ENCODE data around the gene GPR157.

GPR157 gene

DNA sequence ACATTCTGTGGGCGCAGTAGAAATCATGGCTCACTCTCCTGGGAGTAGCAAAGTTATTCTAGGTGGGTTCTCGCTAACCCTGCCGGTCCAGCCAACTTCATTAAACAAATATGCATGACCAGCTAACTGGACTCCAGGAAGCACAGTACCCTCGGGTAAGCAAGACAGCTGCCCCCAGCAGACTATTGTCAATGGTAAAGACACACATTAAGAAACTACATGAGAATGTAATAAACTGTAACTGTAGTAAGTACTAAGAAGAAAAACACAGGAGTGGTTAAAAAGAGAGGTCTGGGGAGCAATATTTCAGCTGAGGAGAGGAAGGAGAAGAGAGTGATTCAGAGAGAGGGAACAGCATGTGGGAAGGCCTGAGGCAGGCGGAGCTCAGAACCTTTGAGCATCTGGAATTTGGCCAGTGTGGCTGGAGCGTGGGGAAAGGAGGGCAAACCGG, 66.9 kb downstream of the GPR157 start:
- Histone ChIP-seq H3K27ac (ENCODE audit: low read length) (no peak overlapping the region), H3K36me3 (ENCODE audit: insufficient read depth, low read length) (no peaks in the 10 kb centered on the region), H3K9ac (ENCODE audit: low read depth, low read length) (no peak overlapping the region), H3K9me3 (ENCODE audit: insufficient read depth, low read length, severe bottlenecking) (no peaks in the 10 kb centered on the region), H3K4me1 (ENCODE audit: insufficient read depth, low read length) (no peaks in the 10 kb centered on the region), H3K4me3 (ENCODE audit: low read depth in 1 of 2, low read length in 2 of 2) (no peak overlapping the region), H3K27me3 (ENCODE audit: insufficient read depth, low read length, poor library complexity) (no peaks in the 10 kb centered on the region), H4K20me1 (ENCODE audit: insufficient read depth, low read length) (no peaks in the 10 kb centered on the region), H2AFZ (ENCODE audit: low read depth, low read length) (no peak overlapping the region), H3K4me2 (ENCODE audit: insufficient read depth, low read length) (no peak overlapping the region), H3K79me2 (ENCODE audit: insufficient read depth, low read length) (no peaks in the 10 kb centered on the region)
- no peak for DNase-seq
- no peak for ATAC-seq (ENCODE audit: insufficient read depth, low read depth)
- no peak for TF ChIP-seq CTCF (IDR thresholded peaks at IDR 0.05; ENCODE audit: borderline replicate concordance, extremely low read depth, low read length, poor library complexity, severe bottlenecking)
- TF ChIP-seq EZH2 (IDR thresholded peaks at IDR 0.05; ENCODE audit: borderline replicate concordance, low read depth, low read length, severe bottlenecking): no peak

GRCh38 chr1:9061252-9061960, 67.5 kb downstream of the GPR157 start:
- Histone ChIP-seq H2AFZ (ENCODE audit: low read depth, low read length) (no peak overlapping the region), H3K79me2 (ENCODE audit: insufficient read depth, low read length) (no peaks in the 10 kb centered on the region), H3K4me1 (ENCODE audit: insufficient read depth, low read length) (no peaks in the 10 kb centered on the region)

GRCh38 chr1:9059891-9060744, 68.8 kb downstream of the GPR157 start:
- no peak for ATAC-seq (ENCODE audit: insufficient read depth, low read depth)
- Histone ChIP-seq H3K4me3 (ENCODE audit: low read depth in 1 of 2, low read length in 2 of 2) (no peak overlapping the region), H3K27ac (ENCODE audit: low read length) (no peak overlapping the region), H2AFZ (ENCODE audit: low read depth, low read length) (no peak overlapping the region), H3K79me2 (ENCODE audit: insufficient read depth, low read length) (no peaks in the 10 kb centered on the region), H3K4me2 (ENCODE audit: insufficient read depth, low read length) (no peak overlapping the region), H3K9me3 (ENCODE audit: insufficient read depth, low read length, severe bottlenecking) (no peaks in the 10 kb centered on the region), H3K27me3 (ENCODE audit: insufficient read depth, low read length, poor library complexity) (no peaks in the 10 kb centered on the region), H3K9ac (ENCODE audit: low read depth, low read length) (no peak overlapping the region), H4K20me1 (ENCODE audit: insufficient read depth, low read length) (no peaks in the 10 kb centered on the region), H3K4me1 (ENCODE audit: insufficient read depth, low read length) (no peaks in the 10 kb centered on the region), H3K36me3 (ENCODE audit: insufficient read depth, low read length) (no peaks in the 10 kb centered on the region)
- TF ChIP-seq CTCF (IDR thresholded peaks at IDR 0.05; ENCODE audit: borderline replicate concordance, extremely low read depth, low read length, poor library complexity, severe bottlenecking) (no peak), EZH2 (IDR thresholded peaks at IDR 0.05; ENCODE audit: borderline replicate concordance, low read depth, low read length, severe bottlenecking) (no peak)
- DNase-seq: no peak

More at GRCh38 chr1:9061252-9061960, 67.5 kb downstream of the GPR157 start:
- H3K9me3 ChIP-seq (ENCODE audit: insufficient read depth, low read length, severe bottlenecking): no peaks in the 10 kb centered on the region
- no peaks in the 10 kb centered on the region for H3K27me3 ChIP-seq (ENCODE audit: insufficient read depth, low read length, poor library complexity)
- H3K36me3 ChIP-seq (ENCODE audit: insufficient read depth, low read length): no peaks in the 10 kb centered on the region
- H3K4me2 ChIP-seq (ENCODE audit: insufficient read depth, low read length): no peak overlapping the region
- H3K27ac ChIP-seq (ENCODE audit: low read length): no peak overlapping the region
- no peak for TF ChIP-seq EZH2 (IDR thresholded peaks at IDR 0.05; ENCODE audit: borderline replicate concordance, low read depth, low read length, severe bottlenecking)
- no peak for TF ChIP-seq CTCF (IDR thresholded peaks at IDR 0.05; ENCODE audit: borderline replicate concordance, extremely low read depth, low read length, poor library complexity, severe bottlenecking)
- no peak for DNase-seq
- no peaks in the 10 kb centered on the region for H4K20me1 ChIP-seq (ENCODE audit: insufficient read depth, low read length)
- no peak overlapping the region for H3K4me3 ChIP-seq (ENCODE audit: low read depth in 1 of 2, low read length in 2 of 2)
- no peak overlapping the region for H3K9ac ChIP-seq (ENCODE audit: low read depth, low read length)
- ATAC-seq (ENCODE audit: insufficient read depth, low read depth): no peak

All from DND-41 (cell line).